Suppressor macrophage treated with lipopolysaccharide for 4 hours (primary cell): ENCODE results near the gene CRLF2.
"Not testable (repeated sequence)": the region's sequence is repeated elsewhere in the genome, so short reads cannot be mapped to it uniquely, and the experiment has no call there.

ENCODE experiments used
- DNase-seq: peaks from one replicate; pipeline ENCODE4 v3.0.0-alpha.2; 2020

The CRLF2 gene

DNA sequence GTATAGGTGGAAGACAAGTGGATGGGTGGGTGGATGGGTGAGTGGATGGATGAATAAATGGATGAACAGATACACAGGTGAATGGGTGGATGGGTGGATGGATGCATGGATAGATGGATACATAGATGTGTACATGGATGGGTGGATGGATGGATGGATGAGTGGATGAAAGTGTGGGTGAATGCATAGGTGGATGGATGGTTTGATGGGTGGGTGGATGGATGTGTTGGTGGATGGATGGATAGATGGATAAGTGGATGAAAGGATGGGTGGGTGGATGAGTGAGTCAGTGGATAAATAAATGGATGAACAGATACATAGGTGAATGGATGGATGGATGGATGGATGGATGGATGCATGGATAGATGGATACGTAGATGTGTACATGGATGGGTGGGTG lies 1.6 kb downstream of the CRLF2 start:
- DNase-seq: no peak

DNA sequence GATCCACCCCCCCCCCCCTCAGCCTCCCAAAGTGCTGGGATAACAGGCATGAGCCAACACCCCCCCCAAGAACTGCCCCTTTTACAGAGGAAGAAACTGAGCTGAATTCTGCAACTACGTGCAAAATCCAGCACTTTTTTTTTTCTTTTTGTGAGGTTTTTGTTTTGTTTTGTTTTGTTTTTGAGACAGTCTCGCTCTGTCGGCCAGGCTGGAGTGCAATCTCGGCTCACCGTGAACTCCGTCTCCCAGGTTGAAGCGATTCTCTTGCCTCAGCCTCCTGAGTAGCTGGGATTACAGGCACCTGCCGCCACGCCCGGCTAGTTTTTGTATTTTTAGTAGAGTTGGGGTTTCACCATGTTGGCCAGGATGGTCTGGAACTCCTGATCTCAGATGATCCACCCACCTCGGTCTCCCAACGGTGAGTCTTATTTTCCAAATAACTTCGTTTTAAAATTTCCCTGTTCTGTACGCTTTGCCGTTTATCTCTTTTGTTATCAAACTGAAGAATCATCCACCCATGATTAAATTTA lies 4.9 kb downstream of the CRLF2 start:
- no peak for DNase-seq

DNA sequence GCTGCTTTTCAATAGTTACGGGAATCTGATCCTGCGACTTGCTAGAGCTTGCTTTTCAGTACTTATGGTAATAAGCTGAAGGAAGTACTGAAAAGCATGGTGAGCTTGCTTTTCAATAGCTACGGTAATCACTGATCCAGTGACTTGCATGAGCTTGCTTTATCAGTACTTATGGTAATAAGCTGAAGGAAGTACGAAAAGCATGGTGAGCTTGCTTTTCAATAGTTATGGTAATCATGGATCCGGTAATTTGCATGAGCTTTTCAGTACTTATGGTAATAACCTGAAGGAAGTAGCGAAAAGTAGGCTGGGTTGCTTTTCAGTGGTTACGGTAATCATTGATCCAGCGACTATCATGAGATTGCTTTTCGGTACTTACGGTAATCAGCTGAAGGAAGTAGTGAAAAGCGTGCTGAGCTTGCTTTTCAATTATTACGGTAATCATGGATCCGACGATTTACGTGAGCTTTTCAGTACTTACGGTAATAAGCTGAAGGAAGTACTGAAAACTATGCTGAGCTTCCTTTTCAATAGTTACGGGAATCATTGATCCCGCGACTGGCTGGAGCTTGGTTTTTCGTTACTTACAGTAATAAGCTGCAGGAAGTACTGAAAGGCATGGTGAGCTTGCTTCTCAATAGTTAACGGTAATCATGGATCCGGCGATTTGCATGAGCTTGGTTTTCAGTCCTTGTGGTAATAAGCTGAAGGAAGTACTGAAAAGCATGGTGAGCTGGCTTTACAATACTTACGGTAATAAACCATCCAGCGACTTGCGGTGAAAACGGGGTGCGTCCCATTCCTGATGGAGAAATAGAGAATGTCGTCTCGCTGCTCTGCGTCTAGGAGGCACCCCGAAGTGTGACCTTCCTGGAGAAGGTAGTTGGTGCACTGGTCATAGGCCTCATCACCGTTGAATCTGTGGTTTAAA lies 6.5 kb downstream of the CRLF2 start:
- peak; percentile 83 for DNase-seq

DNA sequence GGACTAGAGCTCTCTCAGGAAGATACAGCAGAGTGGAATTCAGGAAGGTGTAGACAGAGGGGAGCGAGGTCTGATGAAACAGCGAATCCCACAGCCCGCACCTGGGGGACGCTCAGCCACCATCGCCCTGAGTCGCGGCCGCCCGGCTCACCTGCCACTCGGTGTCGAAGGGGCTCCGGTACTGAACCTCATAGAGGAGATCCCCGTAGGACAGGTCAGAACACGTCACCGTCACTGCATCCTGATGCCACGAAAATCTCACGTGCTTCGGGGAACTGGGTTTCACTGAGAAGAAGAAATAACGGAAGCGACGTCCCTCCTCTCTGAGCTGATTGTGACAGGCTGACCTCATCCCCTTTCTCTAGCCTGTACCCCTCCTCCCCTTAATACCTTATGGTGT lies 10.2 kb downstream of the CRLF2 start:
- no peak for DNase-seq

DNA sequence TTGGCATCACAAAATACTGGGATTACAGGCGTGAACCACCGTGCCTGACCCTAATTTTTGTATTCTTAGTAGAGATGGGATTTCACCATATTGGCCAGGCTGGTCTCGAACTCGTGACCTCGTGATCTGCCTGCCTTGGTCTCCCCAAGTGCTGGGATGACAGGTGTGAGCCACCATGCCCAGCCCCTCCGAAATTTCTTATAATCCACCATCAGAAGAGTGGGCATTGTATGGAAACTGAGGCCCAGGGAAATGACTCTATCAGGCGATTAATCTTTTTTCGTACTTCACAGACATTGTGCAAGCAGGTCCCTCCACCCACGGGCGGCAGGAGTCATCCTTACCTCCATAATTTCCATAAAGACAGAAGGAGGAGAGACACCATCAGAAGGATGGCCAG lies 16.0 kb downstream of the CRLF2 start:
- no peak for DNase-seq

DNA sequence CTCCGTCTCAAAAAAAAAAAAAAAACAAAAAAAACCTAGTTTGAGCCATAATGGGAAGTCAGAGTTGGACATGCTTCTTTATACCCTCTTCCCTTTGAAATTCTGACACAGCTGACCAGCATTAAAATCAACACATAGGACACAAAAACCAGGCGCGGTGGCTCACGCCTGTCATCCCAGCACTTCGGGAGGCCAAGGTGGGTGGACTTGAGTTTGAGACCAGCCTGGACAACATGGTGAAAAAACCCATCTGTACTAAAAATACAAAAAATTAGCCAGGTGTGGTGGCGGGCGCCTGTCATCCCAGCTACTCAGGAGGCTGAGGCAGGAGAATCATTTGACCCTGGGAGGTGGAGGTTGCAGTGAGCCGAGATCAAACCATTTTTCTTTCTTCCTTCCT lies 20.3 kb downstream of the CRLF2 start:
- not testable (repeated sequence) for DNase-seq

DNA sequence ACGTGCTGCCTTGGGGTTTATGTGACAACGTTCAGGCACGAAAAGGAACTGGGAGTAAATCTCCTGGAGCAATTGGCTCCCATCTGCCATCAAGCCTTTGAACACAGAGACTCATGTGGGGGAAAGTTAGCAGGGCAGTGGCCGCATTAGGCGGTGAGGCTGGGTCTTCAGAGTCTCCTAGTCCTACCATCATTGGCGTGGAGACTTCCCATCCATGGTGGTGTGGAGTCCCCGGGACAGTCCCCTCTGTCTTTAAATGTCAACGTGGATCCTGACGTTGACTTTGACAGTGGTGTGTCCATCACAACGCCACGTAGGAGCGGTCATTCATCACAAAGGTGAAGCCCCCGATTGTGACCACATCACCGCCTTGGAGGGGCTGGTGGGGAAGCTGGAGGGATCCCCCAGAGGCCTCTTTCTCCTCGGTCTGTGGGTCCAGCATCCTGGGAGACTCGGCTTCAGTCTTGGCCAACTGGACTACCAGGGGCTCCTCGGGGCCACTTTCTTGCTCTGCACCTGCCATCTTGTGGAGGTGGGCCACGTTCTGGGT lies 21.8 kb downstream of the CRLF2 start:
- no peak for DNase-seq

DNA sequence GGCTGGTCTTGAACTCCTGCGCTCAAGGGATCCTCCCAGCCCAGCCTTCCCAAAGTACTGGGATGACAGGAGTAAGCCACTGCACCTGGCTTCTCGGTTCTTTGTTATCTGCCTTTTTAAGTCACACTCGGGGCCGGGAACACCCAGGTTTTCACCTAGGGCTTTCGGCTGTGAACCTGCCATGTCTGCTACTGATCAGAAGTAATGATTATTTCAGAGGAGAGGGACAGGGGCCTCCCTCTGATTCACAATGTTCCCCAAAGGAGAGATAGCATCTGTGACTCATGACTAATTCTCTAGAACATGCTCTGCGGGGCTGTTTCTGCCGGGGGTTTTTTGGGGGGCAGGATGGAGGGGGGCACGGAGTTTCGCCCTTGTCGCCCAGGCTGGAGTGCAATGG lies 26.9 kb downstream of the CRLF2 start:
- no peak for DNase-seq

DNA sequence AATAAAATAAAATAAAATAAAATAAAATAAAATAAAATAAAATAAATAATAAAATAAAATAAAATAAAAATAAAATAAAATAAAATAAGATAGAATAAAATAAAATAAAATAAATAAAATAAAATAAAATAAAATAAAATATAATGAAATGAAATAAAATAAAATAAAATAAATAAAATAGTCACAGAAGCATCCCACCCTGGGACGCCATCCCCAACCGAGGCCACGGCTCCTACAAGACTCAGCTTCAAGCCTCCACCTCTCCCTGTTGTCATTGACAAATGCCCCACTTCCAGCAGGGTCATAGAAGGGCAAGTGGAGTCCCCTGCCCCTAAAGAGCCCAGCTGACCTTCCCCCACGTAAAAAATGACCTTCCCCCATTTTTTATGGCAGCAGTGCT lies 30.2 kb downstream of the CRLF2 start:
- DNase-seq: no peak

DNA sequence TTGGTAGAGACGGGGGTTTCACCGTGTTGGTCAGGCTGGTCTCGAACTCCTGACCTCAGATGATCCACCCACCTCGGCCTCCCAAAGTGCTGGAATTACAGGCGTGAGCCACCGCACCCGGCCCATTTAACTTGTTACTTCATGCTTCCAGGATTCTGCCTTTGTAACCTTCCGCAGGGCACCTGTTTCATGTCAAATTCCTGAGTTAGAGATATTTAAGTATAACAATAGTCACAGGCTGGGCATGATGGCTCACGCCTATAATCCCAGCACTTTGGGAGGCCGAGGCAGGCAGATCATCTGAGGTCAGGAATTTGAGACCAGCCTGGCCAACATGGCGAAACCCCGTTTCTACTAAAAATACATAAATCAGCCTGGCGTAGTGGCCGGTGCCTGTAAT lies 30.8 kb downstream of the CRLF2 start:
- not testable (repeated sequence) for DNase-seq

DNA sequence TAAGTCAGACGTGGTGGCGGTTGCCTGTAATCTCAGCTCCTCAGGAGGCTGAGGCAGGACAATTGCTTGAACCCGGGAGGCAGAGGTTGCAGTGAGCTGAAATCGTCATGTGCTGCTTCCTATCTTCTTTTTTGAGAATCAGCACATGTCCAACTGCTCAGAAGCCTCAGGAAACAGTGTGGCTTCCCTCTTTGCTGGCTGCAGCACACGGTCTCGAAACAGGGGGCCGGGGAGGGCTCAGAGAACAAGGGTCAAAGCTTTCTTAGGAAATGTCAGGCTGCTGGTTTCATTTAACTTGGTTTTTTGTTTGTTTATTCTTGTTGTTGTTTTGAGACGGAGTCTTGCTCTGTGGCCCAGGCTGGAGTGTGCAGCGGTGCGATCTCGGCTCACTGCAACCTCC lies 31.3 kb downstream of the CRLF2 start:
- DNase-seq: no peak

DNA sequence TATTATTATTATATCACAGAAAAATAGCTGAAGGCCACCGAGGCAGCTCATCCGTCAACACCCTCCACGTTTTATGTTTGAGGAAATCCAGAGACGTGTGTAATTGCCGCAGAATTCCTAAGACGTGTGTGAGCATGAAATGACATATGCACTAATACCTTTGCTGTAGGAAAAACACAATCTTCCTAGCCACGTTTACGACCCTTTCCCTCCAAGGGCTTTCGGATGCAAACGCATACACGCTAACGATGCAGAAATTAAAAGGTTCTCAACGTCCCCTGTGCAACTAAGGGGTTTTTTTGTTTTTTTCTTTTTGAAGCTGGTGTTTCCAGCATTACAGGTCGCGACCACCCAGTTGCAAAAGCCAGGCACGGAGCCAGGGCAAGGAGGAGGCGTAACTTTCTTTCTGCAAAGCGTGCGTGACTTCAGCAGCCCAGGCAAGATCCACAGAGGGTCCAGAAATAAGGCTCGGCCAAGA lies 33.8 kb downstream of the CRLF2 start:
- DNase-seq: no peak

DNA sequence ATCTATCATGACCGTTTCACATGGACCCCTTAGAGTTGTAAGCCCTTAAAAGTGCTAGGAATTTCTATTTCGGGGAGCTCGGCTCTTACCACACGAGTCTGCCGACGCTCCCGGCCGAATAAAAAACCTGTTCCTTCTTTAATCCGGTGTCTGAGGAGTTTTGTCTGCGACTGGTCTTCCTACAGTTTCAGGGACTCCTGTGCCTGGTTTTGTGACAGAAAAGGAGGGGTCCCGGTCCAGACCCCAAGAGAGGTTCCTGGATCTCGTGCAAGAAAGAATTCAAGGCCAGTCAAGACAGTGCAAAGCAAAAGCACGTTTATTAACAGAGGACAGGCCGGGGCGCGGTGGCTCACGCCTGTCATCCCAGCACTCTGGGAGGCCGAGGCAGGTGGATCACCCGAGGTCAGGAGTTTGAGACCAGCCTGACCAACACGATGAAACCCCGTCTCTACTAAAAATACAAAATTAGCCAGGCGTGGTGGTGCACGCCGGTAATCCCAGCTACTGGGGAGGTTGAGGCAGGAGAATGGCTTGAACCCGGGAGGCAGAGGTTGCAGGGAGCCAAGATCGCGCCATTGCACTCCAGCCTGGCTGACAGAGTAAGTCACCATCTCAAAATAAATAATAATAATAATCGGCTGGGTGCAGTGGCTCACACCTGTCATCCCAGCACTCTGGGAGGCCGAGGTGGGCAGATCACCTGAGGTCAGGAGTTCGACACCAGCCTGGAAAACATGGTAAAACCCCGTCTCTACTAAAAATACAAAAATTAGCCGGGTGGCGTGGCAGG lies 35.7 kb downstream of the CRLF2 start:
- not testable (repeated sequence) for DNase-seq

DNA sequence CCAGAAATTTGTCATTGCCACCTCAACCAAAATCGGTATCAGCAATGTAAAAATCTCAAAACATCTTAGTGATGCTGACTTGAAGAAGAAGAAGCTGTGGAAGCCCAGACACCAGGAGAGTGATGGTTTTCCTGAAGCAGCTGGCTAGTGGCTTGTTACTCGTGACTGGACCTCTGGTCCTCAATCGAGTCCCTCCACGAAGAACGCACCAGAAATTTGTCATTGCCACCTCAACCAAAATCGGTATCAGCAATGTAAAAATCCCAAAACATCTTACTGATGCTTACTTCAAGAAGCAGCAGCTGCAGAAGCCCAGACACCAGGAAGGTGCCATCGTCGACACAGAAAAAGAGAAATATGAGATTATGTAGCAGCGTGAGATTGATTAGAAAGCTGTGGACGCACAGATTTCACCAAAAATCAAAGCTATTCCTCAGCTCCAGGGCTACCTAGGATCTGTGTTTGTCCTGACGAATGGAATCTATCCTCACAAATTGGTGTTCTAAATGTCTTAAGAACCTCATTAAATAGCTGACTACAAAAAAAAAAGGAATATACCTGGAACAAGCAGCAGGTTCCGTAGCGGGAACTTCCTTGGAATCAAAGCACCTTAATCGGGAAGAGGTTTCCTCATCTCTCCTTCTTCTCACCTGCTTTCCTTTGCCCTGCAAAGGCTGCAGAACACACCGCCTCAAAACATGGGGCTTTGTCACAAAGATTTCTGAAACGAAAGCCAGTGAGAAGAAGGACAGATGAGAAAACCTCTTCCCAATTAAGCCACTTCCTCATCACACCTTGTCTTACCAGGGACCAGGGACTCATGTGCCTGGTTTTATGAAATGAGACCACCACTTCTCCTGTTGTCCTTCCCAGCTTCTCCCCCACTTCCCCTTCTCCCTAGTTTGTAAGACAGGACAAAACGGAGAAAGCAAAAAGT lies 37.6 kb downstream of the CRLF2 start:
- not testable (repeated sequence) for DNase-seq

DNA sequence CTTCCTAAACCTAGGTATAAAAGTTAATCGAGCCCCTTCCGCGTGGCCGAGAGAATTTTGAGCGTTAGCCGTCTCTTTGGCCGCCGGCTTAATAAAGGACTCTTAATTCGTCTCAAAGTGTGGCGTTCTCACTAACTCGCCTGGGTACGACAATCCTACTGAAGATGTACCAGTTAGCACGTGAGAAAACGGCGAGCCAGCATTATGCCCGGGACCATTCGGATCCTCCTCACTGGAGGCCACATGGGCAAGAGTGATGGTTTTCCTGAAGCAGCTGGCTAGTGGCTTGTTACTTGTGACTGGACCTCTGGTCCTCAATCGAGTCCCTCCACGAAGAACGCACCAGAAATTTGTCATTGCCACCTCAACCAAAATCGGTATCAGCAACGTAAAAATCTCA lies 39.0 kb downstream of the CRLF2 start:
- not testable (repeated sequence) for DNase-seq

DNA sequence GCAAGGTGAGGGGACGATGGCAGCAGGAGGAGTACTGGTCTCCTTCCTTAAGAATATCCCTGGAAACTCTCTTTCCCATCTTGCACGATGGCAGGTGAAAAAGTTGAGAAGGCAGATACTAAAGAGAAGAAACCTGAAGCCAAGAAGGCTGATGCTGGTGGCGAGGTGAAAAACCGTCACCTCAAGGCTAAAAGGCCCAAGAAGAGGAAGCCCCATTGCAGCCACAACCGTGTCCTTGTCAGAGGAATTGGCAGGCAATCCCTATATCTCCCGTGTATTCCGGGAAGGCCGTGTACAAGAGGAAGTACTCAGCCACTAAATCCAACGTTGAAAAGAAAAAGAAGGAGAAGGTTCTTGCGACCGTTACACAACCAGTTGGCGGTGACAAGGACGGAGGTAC lies 40.0 kb downstream of the CRLF2 start:
- DNase-seq: no peak

DNA sequence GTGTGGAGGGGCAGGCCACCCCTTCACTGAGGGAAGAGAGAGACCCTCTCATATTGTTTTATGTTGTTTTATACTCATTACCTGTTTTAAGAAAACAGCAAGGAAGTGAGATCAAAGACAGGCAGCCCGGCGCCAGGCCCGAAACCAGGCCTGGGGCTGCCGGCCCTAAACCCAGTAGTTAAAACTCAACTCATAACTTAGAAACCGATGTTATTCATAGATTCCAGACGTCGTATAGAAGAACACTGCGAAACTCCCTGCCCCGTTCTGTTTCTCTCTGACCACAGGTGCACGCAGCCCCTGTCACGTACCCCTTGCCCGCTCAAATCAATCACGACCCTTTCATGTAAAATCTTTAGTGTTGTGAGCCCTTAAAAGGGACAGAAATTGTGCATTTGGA lies 40.5 kb downstream of the CRLF2 start:
- not testable (repeated sequence) for DNase-seq

DNA sequence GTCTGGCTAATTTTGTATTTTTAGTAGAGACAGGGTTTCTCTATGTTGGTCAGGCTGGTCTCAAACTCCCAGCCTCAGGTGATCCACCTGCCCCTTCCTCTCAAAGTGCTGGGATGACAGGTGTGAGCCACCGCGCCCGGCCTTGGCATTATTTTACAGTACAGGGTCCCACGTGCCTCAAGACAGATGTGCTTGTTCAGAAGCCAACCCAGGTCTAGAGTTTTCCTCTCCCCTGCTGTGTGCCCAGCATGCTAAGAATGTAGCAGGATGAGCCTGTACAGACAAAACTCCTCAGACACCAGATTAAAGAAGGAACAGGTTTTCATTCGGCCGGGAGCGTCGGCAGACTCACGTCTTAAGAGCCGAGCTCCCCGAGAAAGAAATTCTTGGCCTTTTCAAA lies 42.2 kb downstream of the CRLF2 start:
- DNase-seq: no peak

DNA sequence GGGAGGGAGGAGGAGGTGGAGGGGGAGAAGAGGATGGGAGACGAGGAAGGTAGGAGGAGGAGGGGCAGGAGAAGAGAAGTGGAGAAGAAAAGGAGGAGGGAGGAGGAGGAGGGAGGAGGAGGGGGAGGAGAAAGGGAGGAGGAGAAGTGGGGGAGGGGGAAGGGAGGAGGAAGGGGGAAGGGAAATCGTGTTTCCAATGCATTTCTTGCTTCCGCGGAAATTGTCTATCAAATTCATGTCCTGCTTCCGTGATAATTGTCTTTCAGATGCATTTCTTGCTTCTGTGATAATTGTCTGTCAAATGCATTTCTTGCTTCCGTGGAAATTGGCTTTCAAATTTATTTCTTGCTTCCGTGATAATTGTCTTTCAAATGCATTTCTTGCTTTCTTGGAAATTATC lies 43.3 kb downstream of the CRLF2 start:
- no peak for DNase-seq

DNA sequence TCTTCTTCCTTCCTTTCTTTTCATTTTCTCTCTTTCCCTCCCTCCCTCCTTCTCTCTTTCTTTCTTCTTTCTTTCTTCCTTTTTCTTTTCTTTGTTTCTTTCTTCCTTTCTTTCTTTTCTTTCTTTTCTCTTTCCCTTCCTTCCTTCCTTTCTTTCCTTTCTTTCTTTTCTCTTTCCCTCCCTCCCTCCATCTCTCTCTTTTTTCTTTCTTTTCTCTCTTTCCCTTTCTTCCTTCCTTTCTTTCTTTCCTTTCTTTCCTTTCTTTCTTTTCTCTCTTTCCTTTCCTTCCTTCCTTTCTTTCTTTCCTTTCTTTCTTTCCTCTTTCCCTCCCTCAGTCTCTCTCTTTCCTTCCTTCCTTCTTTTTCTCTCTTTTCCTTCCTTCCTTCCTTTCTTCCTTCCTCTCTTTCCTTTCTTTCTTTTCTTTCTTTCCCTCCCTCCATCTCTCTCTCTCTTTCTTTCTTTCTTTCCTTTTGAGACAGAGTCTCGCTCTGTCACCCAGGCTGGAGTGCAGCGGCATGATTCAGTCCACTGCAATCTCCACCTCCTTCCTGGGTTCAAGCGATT lies 44.4 kb downstream of the CRLF2 start:
- DNase-seq: no peak

DNA sequence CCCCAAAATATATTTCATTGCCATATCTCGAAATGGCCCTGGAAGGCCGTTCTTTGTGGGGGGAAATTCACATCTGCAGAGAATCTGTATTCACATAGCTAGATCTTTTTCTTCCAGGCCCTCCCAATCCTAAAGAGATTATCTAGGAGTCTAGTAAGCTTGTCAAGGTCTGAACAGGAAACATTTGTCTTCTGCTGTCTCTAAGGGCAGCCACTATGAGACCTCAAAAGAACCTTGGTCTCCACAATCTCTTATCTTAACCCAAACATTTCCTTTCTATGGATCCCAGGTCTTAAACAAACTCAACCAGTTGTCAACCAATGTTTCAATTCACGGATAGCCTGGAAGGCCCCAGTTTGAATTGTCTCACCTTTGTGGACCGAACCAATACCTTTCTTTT lies 45.0 kb downstream of the CRLF2 start:
- no peak for DNase-seq
